ENCODE data around the gene ZNF106. TPM values are rescaled to one million over a fixed set of nuclear protein-coding genes. Genes with fewer than 3 reads are reported as not detected.
A peak's percentile ranks its signal among the peaks of the same experiment; 100 is the strongest.

Gene ZNF106
- total RNA-seq, 6 experiments from 2014 or later = 17.5 to 24.5 (median 20.0) TPM

DNA sequence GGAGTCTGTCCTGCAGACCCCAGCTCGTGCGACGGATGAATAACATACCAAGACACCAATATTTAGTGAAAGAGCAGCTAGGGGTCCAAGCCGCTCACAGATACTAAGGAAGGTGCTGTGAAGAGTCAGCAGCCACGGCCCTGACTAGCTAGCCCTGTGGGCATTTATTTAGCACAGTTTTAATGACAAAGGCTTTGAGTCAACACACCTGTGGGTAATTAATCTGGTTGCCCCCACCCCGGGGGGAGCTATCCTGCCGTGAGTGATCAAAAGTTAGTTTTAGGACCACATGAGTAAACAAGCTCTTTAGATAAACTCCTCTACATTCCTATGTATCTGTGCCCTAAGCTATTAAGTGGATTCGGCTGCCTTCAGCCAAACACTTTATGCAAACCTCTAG, 112.9 kb downstream of the ZNF106 start:
- no peaks in the 10 kb centered on the region for H3K36me3 ChIP-seq
- no peaks in the 10 kb centered on the region for H3K9me3 ChIP-seq
- WGBS (ENCODE audit: insufficient coverage, low coverage, low lambda C conversion rate, missing lambda C conversion rate) = 90% methylated on average over 5 of the region's 8 CpGs
- DNase-seq (no peak), ATAC-seq (no peak)
- no peak overlapping the region for H3K4me3 ChIP-seq
- H3K4me1 ChIP-seq = no peaks in the 10 kb centered on the region
- intact Hi-C loops (cut with DNase I) = no loop called here
- no peak overlapping the region for H3K27ac ChIP-seq
- TF ChIP-seq CTCF (IDR thresholded peaks at IDR 0.05) (no peak), POLR2A (IDR thresholded peaks at IDR 0.05) (no peak)
- no peaks in the 10 kb centered on the region for H3K27me3 ChIP-seq

DNA sequence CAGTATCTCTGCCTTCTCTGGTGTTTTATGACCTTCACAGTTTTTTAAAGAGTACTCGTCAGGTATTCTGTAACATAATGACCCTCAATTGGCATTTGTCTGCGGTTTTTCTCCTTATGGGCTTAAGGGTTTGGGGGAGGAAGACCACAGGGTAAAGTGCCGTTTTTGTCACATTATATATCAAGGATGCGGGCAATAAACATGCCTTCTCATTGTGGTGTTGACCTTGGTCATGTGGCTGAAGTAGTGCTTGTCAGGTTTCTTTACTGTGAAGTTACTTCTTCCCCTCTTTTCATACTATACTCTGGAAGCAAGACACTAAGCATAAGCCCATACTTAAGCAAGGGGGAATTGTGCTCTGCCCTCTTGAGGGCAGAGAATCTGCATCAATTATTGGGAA, 115.0 kb downstream of the ZNF106 start:
- intact Hi-C loops (cut with DNase I) = no loop called here
- 76% methylated on average over 4 of the region's 4 CpGs for WGBS (ENCODE audit: insufficient coverage, low coverage, low lambda C conversion rate, missing lambda C conversion rate)
- Histone ChIP-seq H3K36me3 (no peaks in the 10 kb centered on the region), H3K27ac (no peak overlapping the region), H3K9me3 (no peaks in the 10 kb centered on the region), H3K4me3 (no peak overlapping the region), H3K4me1 (no peaks in the 10 kb centered on the region), H3K27me3 (no peaks in the 10 kb centered on the region)
- TF ChIP-seq POLR2A (IDR thresholded peaks at IDR 0.05) (no peak), CTCF (IDR thresholded peaks at IDR 0.05) (no peak)
- ATAC-seq (no peak), DNase-seq (no peak)

- 90% methylated on average over 5 of the region's 5 CpGs for WGBS (ENCODE audit: insufficient coverage, low coverage, low lambda C conversion rate, missing lambda C conversion rate)
- no peak for ATAC-seq
- H3K27ac ChIP-seq = no peak overlapping the region
Measured at GRCh38 chr15:42375252-42375651, 115.7 kb downstream of the ZNF106 start.

DNA sequence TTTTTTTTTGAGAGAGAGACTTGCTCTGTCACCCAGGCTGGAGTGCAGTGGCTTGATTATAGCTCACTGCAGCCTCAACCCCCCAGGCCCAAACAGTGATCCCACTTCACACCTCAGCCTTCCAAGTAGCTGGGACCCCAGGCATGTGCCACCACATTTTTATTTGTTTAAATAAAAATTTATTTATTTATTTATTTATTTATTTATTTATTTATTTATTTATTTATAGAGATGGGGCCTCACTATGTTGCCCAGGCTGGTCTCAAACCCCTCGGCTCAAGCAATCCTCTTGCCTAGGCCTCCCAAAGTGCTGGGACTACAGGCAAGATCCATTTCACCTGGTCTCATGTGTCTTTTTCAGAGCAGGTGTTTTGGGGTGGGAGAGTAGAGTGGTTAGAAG, 116.1 kb downstream of the ZNF106 start:
- ATAC-seq (no peak), DNase-seq (no peak)
- intact Hi-C loops (cut with DNase I) = no loop called here
- Histone ChIP-seq H3K36me3 (no peaks in the 10 kb centered on the region), H3K4me3 (no peak overlapping the region), H3K9me3 (no peaks in the 10 kb centered on the region), H3K27ac (no peak overlapping the region), H3K27me3 (no peaks in the 10 kb centered on the region), H3K4me1 (no peaks in the 10 kb centered on the region)
- TF ChIP-seq POLR2A (IDR thresholded peaks at IDR 0.05) = no peak
- no peak for TF ChIP-seq CTCF (IDR thresholded peaks at IDR 0.05)
- WGBS (ENCODE audit: insufficient coverage, low coverage, low lambda C conversion rate, missing lambda C conversion rate) = 100% methylated on average over 1 of the region's 1 CpG

More at GRCh38 chr15:42375252-42375651, 115.7 kb downstream of the ZNF106 start:
- Histone ChIP-seq H3K36me3 (no peaks in the 10 kb centered on the region), H3K4me1 (no peaks in the 10 kb centered on the region), H3K27me3 (no peaks in the 10 kb centered on the region), H3K9me3 (no peaks in the 10 kb centered on the region), H3K4me3 (no peak overlapping the region)
- TF ChIP-seq POLR2A (IDR thresholded peaks at IDR 0.05) (no peak), CTCF (IDR thresholded peaks at IDR 0.05) (no peak)
- no peak for DNase-seq
- intact Hi-C loops (cut with DNase I) = no loop called here

GRCh38 chr15:42373936-42374335, 117.0 kb downstream of the ZNF106 start:
- no peak overlapping the region for H3K4me3 ChIP-seq
- no peaks in the 10 kb centered on the region for H3K4me1 ChIP-seq
- intact Hi-C loops (cut with DNase I) = no loop called here
- H3K27ac ChIP-seq = no peak overlapping the region
- DNase-seq (peak in 1 of 3 donors; percentile 27), ATAC-seq (peak in 1 of 4 donors; percentile 16)
- TF ChIP-seq CTCF (IDR thresholded peaks at IDR 0.05) = no peak
- no peak for TF ChIP-seq POLR2A (IDR thresholded peaks at IDR 0.05)
- WGBS (ENCODE audit: insufficient coverage, low coverage, low lambda C conversion rate, missing lambda C conversion rate) = no CpG with 5 or more reads among the region's 4 CpGs
- no peaks in the 10 kb centered on the region for H3K9me3 ChIP-seq
- H3K36me3 ChIP-seq = no peaks in the 10 kb centered on the region
- H3K27me3 ChIP-seq = no peaks in the 10 kb centered on the region

All from right lobe of liver (tissue), 6 donors.